ENCODE results near the gene RBMX. TPM values are rescaled to one million over a fixed set of nuclear protein-coding genes. Genes with fewer than 3 reads are reported as not detected.
A peak's percentile ranks its signal among the peaks of the same experiment; 100 is the strongest.

RBMX gene
- total RNA-seq, 1 donor from 2014 or later: 93.6 TPM

- intact Hi-C loops (cut with micrococcal nuclease): no loop called here
- DNase-seq (no peak), ATAC-seq (no peak)
These were observed 24.5 kb downstream of the RBMX start for GRCh38 chrX:136856050-136856449.

GRCh38 chrX:136851526-136851925, 29.0 kb downstream of the RBMX start:
- DNase-seq (no peak), ATAC-seq (no peak)
- intact Hi-C loops (cut with micrococcal nuclease): no loop called here

- ATAC-seq (peak; percentile 52), DNase-seq (no peak)
- intact Hi-C loops (cut with micrococcal nuclease): no loop called here
These were observed 29.9 kb downstream of the RBMX start for GRCh38 chrX:136850441-136851175.

- intact Hi-C loops (cut with micrococcal nuclease): no loop called here
- DNase-seq (no peak), ATAC-seq (no peak)
These were observed 31.1 kb downstream of the RBMX start for GRCh38 chrX:136849395-136849794.

- intact Hi-C loops (cut with micrococcal nuclease): no loop called here
- ATAC-seq: no peak
- no peak for DNase-seq
These were observed 32.7 kb downstream of the RBMX start for GRCh38 chrX:136847874-136848273.

- DNase-seq: no peak
- ATAC-seq: no peak
- intact Hi-C loops (cut with micrococcal nuclease): no loop called here
These were observed 41.3 kb downstream of the RBMX start for GRCh38 chrX:136839196-136839595.

GRCh38 chrX:136835761-136836160, 44.8 kb downstream of the RBMX start:
- no peak for DNase-seq
- intact Hi-C loops (cut with micrococcal nuclease): no loop called here
- no peak for ATAC-seq

GRCh38 chrX:136829413-136829812, 51.1 kb downstream of the RBMX start:
- ATAC-seq: no peak
- intact Hi-C loops (cut with micrococcal nuclease): no loop called here

GRCh38 chrX:136828830-136829229, 51.7 kb downstream of the RBMX start:
- ATAC-seq (no peak), DNase-seq (no peak)
- intact Hi-C loops (cut with micrococcal nuclease): no loop called here

More at GRCh38 chrX:136829413-136829812, 51.1 kb downstream of the RBMX start:
- no peak for DNase-seq

- intact Hi-C loops (cut with micrococcal nuclease): no loop called here
- no peak for ATAC-seq
These were observed 53.5 kb downstream of the RBMX start for GRCh38 chrX:136827026-136827425.

GRCh38 chrX:136825771-136826170, 54.8 kb downstream of the RBMX start:
- intact Hi-C loops (cut with micrococcal nuclease): no loop called here
- ATAC-seq: no peak

More at GRCh38 chrX:136827026-136827425, 53.5 kb downstream of the RBMX start:
- DNase-seq: no peak

More at GRCh38 chrX:136825771-136826170, 54.8 kb downstream of the RBMX start:
- DNase-seq: no peak

Other genes starting within 250 kb of the RBMX start
- 0.15 TPM for gene CD40LG, start 232.6 kb downstream of the RBMX start, total RNA-seq
- gene ARHGEF6, start 99.8 kb downstream of the RBMX start, total RNA-seq: 44.2 TPM
- not detected for gene GPR101, start 153.3 kb upstream of the RBMX start, total RNA-seq

All from left ventricle myocardium superior (tissue), 1 donor.